Keratinocyte (primary cell): ENCODE results near the gene TSHZ2. TPM values are rescaled to one million over a fixed set of nuclear protein-coding genes. Genes with fewer than 3 reads are reported as not detected.

Experiments used
- DNase-seq: peaks from one replicate; pipeline ENCODE4 v3.0.0-alpha.2; 2011; ENCODE audit warnings: low read depth, missing footprints, low spot score
- FAIRE-seq: peaks from 2 replicates; lab custom pipeline; 2011; peaks lifted over from hg19 to GRCh38; lab: Jason Lieb, UNC
- H2AFZ ChIP-seq: 2 replicates; pipeline ENCODE4 v1.6.0; 2012; ENCODE audit warnings: low read length, control low read depth, inconsistent platforms; ENCODE audit not compliant: control insufficient read depth
- H3K27ac ChIP-seq: 2 replicates; pipeline ENCODE4 v1.5.1; 2011; ENCODE audit warnings: low read length; ENCODE audit not compliant: control insufficient read depth, insufficient read depth
- H3K27me3 ChIP-seq: 3 replicates; pipeline ENCODE4 v1.6.0; 2011; ENCODE audit warnings: low read length; ENCODE audit not compliant: control insufficient read depth, insufficient read depth; ENCODE audit errors: extremely low read depth
- H3K36me3 ChIP-seq, 2 experiments: 2 replicates in 1 of 2; 3 replicates in 1 of 2; pipeline ENCODE4 v1.5.1; 2011; ENCODE audit warnings: low read length in 2 of 2, mild to moderate bottlenecking in 1 of 2; ENCODE audit not compliant: control insufficient read depth in 2 of 2, insufficient read depth in 2 of 2; ENCODE audit errors: extremely low read depth in 1 of 2
- H3K4me1 ChIP-seq: 3 replicates; pipeline ENCODE4 v1.5.1; 2011; ENCODE audit warnings: low read length; ENCODE audit not compliant: control insufficient read depth, insufficient read depth; ENCODE audit errors: extremely low read depth
- H3K4me2 ChIP-seq: 3 replicates; pipeline ENCODE4 v1.6.0; 2011; ENCODE audit warnings: low read depth, low read length; ENCODE audit not compliant: control insufficient read depth, insufficient read depth; ENCODE audit errors: extremely low read depth
- H3K4me3 ChIP-seq, 3 experiments: fragments of 200-600 bp in 1 of 3; sonication (generic) in 1 of 3; 2 replicates in 2 of 3; 3 replicates in 1 of 3; pipeline ENCODE4 v1.5.1; 2011 to 2016; ENCODE audit warnings: low read length in 3 of 3, mild to moderate bottlenecking in 3 of 3, control low read depth in 2 of 3, inconsistent platforms in 1 of 3, low read depth in 1 of 3, mixed read lengths in 1 of 3, mixed run types in 1 of 3, moderate library complexity in 1 of 3; ENCODE audit not compliant: control insufficient read depth in 2 of 3, insufficient read depth in 2 of 3; ENCODE audit errors: extremely low read depth in 1 of 3
- H3K79me2 ChIP-seq: 2 replicates; pipeline ENCODE4 v1.6.0; 2012; ENCODE audit warnings: low read length; ENCODE audit not compliant: control insufficient read depth, insufficient read depth
- H3K9ac ChIP-seq: 3 replicates; pipeline ENCODE4 v1.6.0; 2011; ENCODE audit warnings: low read length; ENCODE audit not compliant: control insufficient read depth, insufficient read depth; ENCODE audit errors: extremely low read depth
- H3K9me1 ChIP-seq: 3 replicates; pipeline ENCODE4 v1.6.0; 2011; ENCODE audit warnings: low read length; ENCODE audit not compliant: control insufficient read depth, insufficient read depth; ENCODE audit errors: extremely low read depth
- H3K9me3 ChIP-seq: 2 replicates; pipeline ENCODE4 v1.5.1; 2012; ENCODE audit warnings: low read depth, low read length; ENCODE audit not compliant: control insufficient read depth
- H4K20me1 ChIP-seq: 3 replicates; pipeline ENCODE4 v1.6.0; 2011; ENCODE audit warnings: low read length; ENCODE audit not compliant: control insufficient read depth, insufficient read depth; ENCODE audit errors: extremely low read depth
- EZH2 ChIP-seq: IDR thresholded peaks from one replicate; pipeline ENCODE4 v1.6.1; 2012; ENCODE audit warnings: inconsistent platforms, mild to moderate bottlenecking, low read length, moderate library complexity
- dilution Hi-C: fragments of 300-500 bp; cut with MboI; formaldehyde crosslinking; loops from one replicate; pipeline ENCODE4 v1.7.0; 2020; ENCODE audit warnings: low sequenced_read_pairs; ENCODE audit not compliant: extremely low pct_ligation_motif_present
- polyA plus RNA-seq, 5 experiments: library from polyadenylated mRNA; depleted of rRNA in 3 of 5; stranded (reverse) in 3 of 5; stranded (forward) in 1 of 5; unstranded in 1 of 5; fragments of >200 nt; gene quantifications; 1 replicate in 1 of 5; 2 replicates in 3 of 5; 3 replicates in 1 of 5; pipeline versions ENCODE4 v1.2.1 to v1.2.3, GENCODE V29; 2011 to 2012; ENCODE audit warnings: missing spikeins in 2 of 5, low read depth in 1 of 5, low replicate concordance in 1 of 5
- TF ChIP-seq, protein P1 (sequence below), 3 experiments: IDR thresholded peaks in 1 of 3; conservative IDR thresholded peaks in 1 of 3; optimal IDR thresholded peaks in 1 of 3; 2 replicates in 2 of 3; 3 replicates in 1 of 3; pipeline versions ENCODE3 to v1.5.1; 2011; ENCODE audit warnings: low read length in 3 of 3, mild to moderate bottlenecking in 3 of 3, moderate library complexity in 2 of 3, control low read depth in 1 of 3, inconsistent platforms in 1 of 3; ENCODE audit not compliant: insufficient read depth in 2 of 3; ENCODE audit errors: extremely low read depth in 1 of 3

The TSHZ2 gene
- polyA plus RNA-seq, 1 donor (not counting 4 experiments of a cell fraction or from before 2014, with no cell fraction given), result 1.1 TPM

DNA sequence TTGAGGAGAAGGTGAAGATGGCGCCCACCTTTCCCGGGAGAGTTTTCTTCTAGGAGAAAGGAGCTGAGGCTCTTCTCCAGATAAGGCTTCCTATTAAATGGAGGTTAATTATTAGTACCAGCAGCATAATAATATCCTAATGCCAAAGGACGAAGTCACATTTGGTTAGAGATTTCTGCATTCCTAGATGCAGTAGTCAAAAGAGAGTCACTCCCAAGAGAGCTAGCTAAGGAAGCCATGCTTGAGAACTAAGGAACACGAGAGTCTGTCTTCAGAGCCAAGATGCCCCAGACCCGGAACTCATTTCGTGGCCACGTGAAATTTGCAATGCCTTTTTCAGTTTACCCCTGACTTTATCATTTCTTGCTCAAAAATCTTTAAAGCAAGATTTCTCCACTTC is 132.7 kb downstream of the TSHZ2 start:
- TF ChIP-seq, protein P1, sequence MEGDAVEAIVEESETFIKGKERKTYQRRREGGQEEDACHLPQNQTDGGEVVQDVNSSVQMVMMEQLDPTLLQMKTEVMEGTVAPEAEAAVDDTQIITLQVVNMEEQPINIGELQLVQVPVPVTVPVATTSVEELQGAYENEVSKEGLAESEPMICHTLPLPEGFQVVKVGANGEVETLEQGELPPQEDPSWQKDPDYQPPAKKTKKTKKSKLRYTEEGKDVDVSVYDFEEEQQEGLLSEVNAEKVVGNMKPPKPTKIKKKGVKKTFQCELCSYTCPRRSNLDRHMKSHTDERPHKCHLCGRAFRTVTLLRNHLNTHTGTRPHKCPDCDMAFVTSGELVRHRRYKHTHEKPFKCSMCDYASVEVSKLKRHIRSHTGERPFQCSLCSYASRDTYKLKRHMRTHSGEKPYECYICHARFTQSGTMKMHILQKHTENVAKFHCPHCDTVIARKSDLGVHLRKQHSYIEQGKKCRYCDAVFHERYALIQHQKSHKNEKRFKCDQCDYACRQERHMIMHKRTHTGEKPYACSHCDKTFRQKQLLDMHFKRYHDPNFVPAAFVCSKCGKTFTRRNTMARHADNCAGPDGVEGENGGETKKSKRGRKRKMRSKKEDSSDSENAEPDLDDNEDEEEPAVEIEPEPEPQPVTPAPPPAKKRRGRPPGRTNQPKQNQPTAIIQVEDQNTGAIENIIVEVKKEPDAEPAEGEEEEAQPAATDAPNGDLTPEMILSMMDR (optimal IDR thresholded peaks at IDR 0.05 in 1 of 3, IDR thresholded peaks at IDR 0.05 in 1 of 3, conservative IDR thresholded peaks at IDR 0.05 in 1 of 3; ENCODE audit: extremely low read depth in 1 of 3, insufficient read depth in 2 of 3, low read length in 3 of 3), result no peak
- no peak for TF ChIP-seq EZH2
- no peak overlapping the region for H3K27ac ChIP-seq
- no peaks in the 10 kb centered on the region for H4K20me1 ChIP-seq
- H3K36me3 ChIP-seq, result no peaks in the 10 kb centered on the region
- dilution Hi-C loops, result no loop called here
- no peaks in the 10 kb centered on the region for H3K9me3 ChIP-seq
- H2AFZ ChIP-seq, result no peak overlapping the region
- H3K4me3 ChIP-seq, result no peak overlapping the region
- no peaks in the 10 kb centered on the region for H3K79me2 ChIP-seq
- DNase-seq (no peak), FAIRE-seq (no peak)
- no peak overlapping the region for H3K4me2 ChIP-seq
- H3K9ac ChIP-seq, result no peak overlapping the region
- H3K27me3 ChIP-seq, result no peaks in the 10 kb centered on the region
- H3K9me1 ChIP-seq, result no peaks in the 10 kb centered on the region
- no peaks in the 10 kb centered on the region for H3K4me1 ChIP-seq

DNA sequence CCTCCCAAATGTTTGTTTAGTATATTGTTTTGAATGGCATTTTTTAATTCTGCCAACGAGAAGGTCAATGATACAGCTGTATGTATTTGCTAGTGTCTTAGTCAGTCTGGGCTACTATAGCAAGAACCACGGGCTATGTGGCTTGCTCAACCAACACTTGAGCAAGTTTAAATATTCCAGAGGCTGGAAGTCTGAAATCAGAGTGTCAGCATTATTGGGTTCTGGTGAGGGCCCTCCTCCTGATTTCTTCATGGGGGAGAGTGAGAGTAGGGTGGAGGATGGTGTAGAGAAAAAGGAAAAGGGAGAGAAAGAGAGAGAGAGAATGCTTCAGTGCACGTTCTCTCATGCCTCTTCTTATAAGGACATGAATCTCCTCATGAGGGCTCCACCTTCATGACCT is 144.6 kb downstream of the TSHZ2 start:
- FAIRE-seq, result no peak

More for the DNA sequence above, 144.6 kb downstream of the TSHZ2 start:
- Histone ChIP-seq H3K27me3 (no peaks in the 10 kb centered on the region), H2AFZ (no peak overlapping the region), H3K79me2 (no peaks in the 10 kb centered on the region), H4K20me1 (no peaks in the 10 kb centered on the region), H3K9ac (no peak overlapping the region), H3K27ac (no peak overlapping the region), H3K9me1 (no peaks in the 10 kb centered on the region), H3K4me2 (no peak overlapping the region), H3K9me3 (no peaks in the 10 kb centered on the region), H3K4me3 (no peak overlapping the region), H3K36me3 (no peaks in the 10 kb centered on the region), H3K4me1 (no peaks in the 10 kb centered on the region)
- dilution Hi-C loops, result no loop called here
- DNase-seq, result no peak
- TF ChIP-seq, protein P1 (optimal IDR thresholded peaks at IDR 0.05 in 1 of 3, IDR thresholded peaks at IDR 0.05 in 1 of 3, conservative IDR thresholded peaks at IDR 0.05 in 1 of 3; ENCODE audit: extremely low read depth in 1 of 3, insufficient read depth in 2 of 3, low read length in 3 of 3), result no peak
- TF ChIP-seq EZH2, result no peak
